Measurements from ENCODE around the gene KLHL6.

GRCh38 chr3:183576487-183577107, 21.1 kb upstream of the KLHL6 start:
- TF ChIP-seq PBX3 (IDR thresholded peaks at IDR 0.05) (no peak), SMC3 (IDR thresholded peaks at IDR 0.05; ENCODE audit: low read depth, low read length) (no peak), RFX5 (IDR thresholded peaks at IDR 0.05; ENCODE audit: low read length) (no peak), RCOR1 (IDR thresholded peaks at IDR 0.05; ENCODE audit: low read length) (no peak), NFIC (IDR thresholded peaks at IDR 0.05; ENCODE audit: borderline replicate concordance) (no peak), USF2 (IDR thresholded peaks at IDR 0.05; ENCODE audit: borderline replicate concordance, low read depth, low read length) (no peak), CHD2 (IDR thresholded peaks at IDR 0.05; ENCODE audit: low read length, partially characterized antibody) (no peak), GABPA (IDR thresholded peaks at IDR 0.05; ENCODE audit: low read depth) (no peak), FOXM1 (IDR thresholded peaks at IDR 0.05; ENCODE audit: low read depth) (no peak), RAD21 (IDR thresholded peaks at IDR 0.05; ENCODE audit: low read length) (no peak)
- TF ChIP-seq, protein P1, sequence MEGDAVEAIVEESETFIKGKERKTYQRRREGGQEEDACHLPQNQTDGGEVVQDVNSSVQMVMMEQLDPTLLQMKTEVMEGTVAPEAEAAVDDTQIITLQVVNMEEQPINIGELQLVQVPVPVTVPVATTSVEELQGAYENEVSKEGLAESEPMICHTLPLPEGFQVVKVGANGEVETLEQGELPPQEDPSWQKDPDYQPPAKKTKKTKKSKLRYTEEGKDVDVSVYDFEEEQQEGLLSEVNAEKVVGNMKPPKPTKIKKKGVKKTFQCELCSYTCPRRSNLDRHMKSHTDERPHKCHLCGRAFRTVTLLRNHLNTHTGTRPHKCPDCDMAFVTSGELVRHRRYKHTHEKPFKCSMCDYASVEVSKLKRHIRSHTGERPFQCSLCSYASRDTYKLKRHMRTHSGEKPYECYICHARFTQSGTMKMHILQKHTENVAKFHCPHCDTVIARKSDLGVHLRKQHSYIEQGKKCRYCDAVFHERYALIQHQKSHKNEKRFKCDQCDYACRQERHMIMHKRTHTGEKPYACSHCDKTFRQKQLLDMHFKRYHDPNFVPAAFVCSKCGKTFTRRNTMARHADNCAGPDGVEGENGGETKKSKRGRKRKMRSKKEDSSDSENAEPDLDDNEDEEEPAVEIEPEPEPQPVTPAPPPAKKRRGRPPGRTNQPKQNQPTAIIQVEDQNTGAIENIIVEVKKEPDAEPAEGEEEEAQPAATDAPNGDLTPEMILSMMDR (IDR thresholded peaks at IDR 0.05), result no peak
- TF ChIP-seq, protein P2, sequence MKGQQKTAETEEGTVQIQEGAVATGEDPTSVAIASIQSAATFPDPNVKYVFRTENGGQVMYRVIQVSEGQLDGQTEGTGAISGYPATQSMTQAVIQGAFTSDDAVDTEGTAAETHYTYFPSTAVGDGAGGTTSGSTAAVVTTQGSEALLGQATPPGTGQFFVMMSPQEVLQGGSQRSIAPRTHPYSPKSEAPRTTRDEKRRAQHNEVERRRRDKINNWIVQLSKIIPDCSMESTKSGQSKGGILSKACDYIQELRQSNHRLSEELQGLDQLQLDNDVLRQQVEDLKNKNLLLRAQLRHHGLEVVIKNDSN (IDR thresholded peaks at IDR 0.05; ENCODE audit: borderline replicate concordance, low read depth), result no peak

Measured in SK-N-SH (cell line).